ENCODE results near the gene DNAJB13.
"Not testable (repeated sequence)": the region's sequence is repeated elsewhere in the genome, so short reads cannot be mapped to it uniquely, and the experiment has no call there.

Gene DNAJB13

GRCh38 chr11:73977856-73978519, 27.2 kb downstream of the DNAJB13 start:
- no peak for DNase-seq (ENCODE audit: low read depth)

GRCh38 chr11:73978576-73979086, 27.8 kb downstream of the DNAJB13 start:
- no peak for DNase-seq (ENCODE audit: low read depth)

GRCh38 chr11:73980001-73980961, 29.5 kb downstream of the DNAJB13 start:
- DNase-seq (ENCODE audit: low read depth), result no peak

GRCh38 chr11:73981051-73981805, 30.4 kb downstream of the DNAJB13 start:
- no peak for DNase-seq (ENCODE audit: low read depth)

- DNase-seq (ENCODE audit: low read depth), result peak; percentile 88
Measured at GRCh38 chr11:73982595-73982989, 31.8 kb downstream of the DNAJB13 start, which contains the start of gene UCP2. TSS of gene UCP2 (minus strand) at chr11:73982843. CDS start at chr11:73978378, 4,465 bp downstream.

- DNase-seq (ENCODE audit: low read depth), result peak; percentile 92
Measured at GRCh38 chr11:73982990-73983740, 32.3 kb downstream of the DNAJB13 start.

GRCh38 chr11:73983741-73984538, 33.1 kb downstream of the DNAJB13 start:
- no peak for DNase-seq (ENCODE audit: low read depth)

GRCh38 chr11:73985661-73986060, 34.8 kb downstream of the DNAJB13 start:
- not testable (repeated sequence) for DNase-seq (ENCODE audit: low read depth)

GRCh38 chr11:73988227-73988626, 37.4 kb downstream of the DNAJB13 start:
- no peak for DNase-seq (ENCODE audit: low read depth)

GRCh38 chr11:73989156-73989555, 38.3 kb downstream of the DNAJB13 start:
- peak; percentile 29 for DNase-seq (ENCODE audit: low read depth)

GRCh38 chr11:73990730-73991129, 39.9 kb downstream of the DNAJB13 start:
- no peak for DNase-seq (ENCODE audit: low read depth)

- DNase-seq (ENCODE audit: low read depth), result no peak
Measured at GRCh38 chr11:73991471-73992006, 40.7 kb downstream of the DNAJB13 start.

- peak; percentile 13 for DNase-seq (ENCODE audit: low read depth)
Measured at GRCh38 chr11:73995247-73995646, 44.4 kb downstream of the DNAJB13 start.

GRCh38 chr11:73995731-73996130, 44.9 kb downstream of the DNAJB13 start:
- no peak for DNase-seq (ENCODE audit: low read depth)

GRCh38 chr11:73996161-73996747, 45.4 kb downstream of the DNAJB13 start:
- no peak for DNase-seq (ENCODE audit: low read depth)

GRCh38 chr11:73997120-73997770, 46.4 kb downstream of the DNAJB13 start:
- no peak for DNase-seq (ENCODE audit: low read depth)

GRCh38 chr11:73998846-73999575, 48.2 kb downstream of the DNAJB13 start:
- DNase-seq (ENCODE audit: low read depth), result no peak

GRCh38 chr11:73999581-74000306, 48.9 kb downstream of the DNAJB13 start:
- no peak for DNase-seq (ENCODE audit: low read depth)
